ENCODE measurements around the gene CCNG1. TPM values are rescaled to one million over a fixed set of nuclear protein-coding genes. Genes with fewer than 3 reads are reported as not detected.

The CCNG1 gene
- total and polyA plus RNA-seq, 9 of the 15 experiments (the other 6 are each of a cell fraction or from before 2014, with no cell fraction given) = 121 to 293 (median 245) TPM

- no peak overlapping the region for H3K9ac ChIP-seq (ENCODE audit: insufficient read depth in 1 of 2, low read depth in 2 of 2, low read length in 2 of 2)
- no peak overlapping the region for H2AFZ ChIP-seq (ENCODE audit: low read depth, low read length)
- no peaks in the 10 kb centered on the region for H3K27me3 ChIP-seq (ENCODE audit: control insufficient read depth in 2 of 2, insufficient read depth in 2 of 2, low read length in 2 of 2)
- H3K9me3 ChIP-seq (replicated peaks; ENCODE audit: control insufficient read depth, insufficient read depth, low read depth, low read length) = no peaks in the 10 kb centered on the region
- H3K79me2 ChIP-seq (ENCODE audit: control insufficient read depth, insufficient read depth, low read length) = no peaks in the 10 kb centered on the region
- no peaks in the 10 kb centered on the region for H4K20me1 ChIP-seq (replicated peaks; ENCODE audit: control insufficient read depth, insufficient read depth, low read length)
- H3K4me1 ChIP-seq (replicated peaks in 1 of 2; ENCODE audit: control insufficient read depth in 2 of 2, insufficient read depth in 2 of 2, low read length in 2 of 2) = no peaks in the 10 kb centered on the region
- no peak overlapping the region for H3K4me2 ChIP-seq (ENCODE audit: insufficient read depth, low read length)
- ATAC-seq (no peak), FAIRE-seq (no peak), DNase-seq (ENCODE audit: extremely low read depth in 1 of 4, low spot score in 3 of 4) (no peak)
- ChIA-PET CTCF (ENCODE audit: low intra/inter-chr PET ratio) (no interaction called here), POLR2A (interaction anchor here (0.7 to 1.3 kb wide), 2 partner anchors 15 to 32 kb away, joined by 5 read pairs; no protein-coding TSS in a partner anchor)
- BruUV-seq (replicated peaks) = no TSS peak
- H3K4me3 ChIP-seq = no peak overlapping the region
- H3K27ac ChIP-seq (ENCODE audit: extremely low read depth, low read depth, low read length) = no peak overlapping the region
- no peaks in the 10 kb centered on the region for H3K36me3 ChIP-seq (ENCODE audit: control insufficient read depth, insufficient read depth, low read length)
- no peak for TF ChIP-seq NEUROD1 (IDR thresholded peaks at IDR 0.05; ENCODE audit: borderline replicate concordance, low read depth, low read length, partially characterized antibody)
- TF ChIP-seq JUND (IDR thresholded peaks at IDR 0.05; ENCODE audit: borderline replicate concordance, low read depth, low read length) = peak; percentile 16; the same call in 1 of the 2 replicates
- no peak for TF ChIP-seq JUND (tag; IDR thresholded peaks at IDR 0.05; ENCODE audit: borderline replicate concordance, low read depth, low read length)
- TF ChIP-seq SLC30A9 (CRISPR knock-in tag; IDR thresholded peaks at IDR 0.05) = no peak
- TF ChIP-seq TCF15 (CRISPR knock-in tag; IDR thresholded peaks at IDR 0.05) = no peak
- TF ChIP-seq MYNN (IDR thresholded peaks at IDR 0.05) = no peak
- TF ChIP-seq MYNN (CRISPR knock-in tag; IDR thresholded peaks at IDR 0.05) = no peak
- intact Hi-C loops (cut with micrococcal nuclease) = loop anchor here (10.0 kb wide), 1 partner anchor 1856 kb away; the partner anchor contains the start of gene GABRB2
- in situ Hi-C loops (cut with MboI) = no loop called here
- WGBS (ENCODE audit: insufficient coverage, low coverage, missing lambda C conversion rate) = 4% methylated on average over 4 of the region's 4 CpGs
- H3K9me1 ChIP-seq (ENCODE audit: control insufficient read depth, insufficient read depth, low read length) = no peaks in the 10 kb centered on the region
Measured at GRCh38 chr5:163401271-163401670, 36.1 kb upstream of the CCNG1 start.
